GM12872 (cell line): ENCODE data around the gene TADA3.
A peak's percentile ranks its signal among the peaks of the same experiment; 100 is the strongest.

Experiments
- CTCF ChIP-seq: IDR thresholded peaks from 3 replicates; pipeline ENCODE4 v1.5.1; 2011; ENCODE audit warnings: low read depth, mild to moderate bottlenecking, low read length, moderate library complexity; ENCODE audit not compliant: insufficient read depth

The TADA3 gene

GRCh38 chr3:9808345-9809037, 16.2 kb upstream of the TADA3 start:
- peak; percentile 51 for TF ChIP-seq CTCF

GRCh38 chr3:9807981-9808344, 15.7 kb upstream of the TADA3 start:
- no peak for TF ChIP-seq CTCF

- no peak for TF ChIP-seq CTCF
Observed at GRCh38 chr3:9806688-9807589, 14.7 kb upstream of the TADA3 start.

GRCh38 chr3:9806137-9806536, 13.9 kb upstream of the TADA3 start:
- TF ChIP-seq CTCF = no peak

- TF ChIP-seq CTCF = no peak
Observed at GRCh38 chr3:9804996-9805395, 12.7 kb upstream of the TADA3 start.

GRCh38 chr3:9803494-9803893, 11.2 kb upstream of the TADA3 start:
- TF ChIP-seq CTCF = no peak

GRCh38 chr3:9800529-9800928, 8.3 kb upstream of the TADA3 start:
- peak; percentile 37; the same call in 1 of the 3 replicates for TF ChIP-seq CTCF
